ENCODE measurements around the gene MUC2.

MUC2 gene

DNA sequence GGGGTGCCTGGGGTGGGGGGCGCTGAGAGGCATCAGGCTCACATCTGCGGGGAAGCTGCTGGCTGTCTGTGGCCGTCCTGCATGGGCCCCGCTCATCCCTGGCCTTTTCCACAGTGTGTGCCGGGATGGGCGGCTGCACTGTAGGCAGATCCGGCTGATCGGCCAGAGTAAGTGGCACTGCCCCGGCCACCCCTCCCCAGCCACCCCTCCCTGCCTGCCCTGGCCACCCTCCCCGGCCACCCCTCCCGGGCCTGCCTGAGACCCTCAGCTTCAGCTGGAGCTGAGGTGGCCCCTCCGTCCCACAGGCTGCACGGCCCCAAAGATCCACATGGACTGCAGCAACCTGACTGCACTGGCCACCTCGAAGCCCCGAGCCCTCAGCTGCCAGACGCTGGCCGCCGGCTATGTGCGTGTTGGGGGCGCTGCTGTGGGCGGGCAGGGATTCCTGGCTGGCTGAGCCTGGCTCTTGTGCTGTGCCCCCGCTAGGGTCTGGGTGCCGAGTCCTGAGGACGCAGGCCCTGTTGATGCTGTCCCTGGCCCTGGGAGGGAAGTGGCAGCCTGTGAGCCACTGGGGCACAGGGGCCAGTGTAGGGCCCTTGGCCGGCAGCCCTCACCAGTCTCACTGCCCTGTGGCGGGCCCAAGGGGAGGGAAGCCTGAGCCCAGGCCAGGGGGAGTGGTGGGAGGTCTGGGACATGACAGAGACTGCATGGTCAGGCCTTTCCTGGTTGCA is 10.9 kb downstream of the MUC2 start:
- in situ Hi-C loops (cut with MboI; ENCODE audit: low sequenced_read_pairs) = no loop called here

- in situ Hi-C loops (cut with MboI; ENCODE audit: low sequenced_read_pairs) = no loop called here
Observed at GRCh38 chr11:1086171-1087102, 11.8 kb downstream of the MUC2 start.

DNA sequence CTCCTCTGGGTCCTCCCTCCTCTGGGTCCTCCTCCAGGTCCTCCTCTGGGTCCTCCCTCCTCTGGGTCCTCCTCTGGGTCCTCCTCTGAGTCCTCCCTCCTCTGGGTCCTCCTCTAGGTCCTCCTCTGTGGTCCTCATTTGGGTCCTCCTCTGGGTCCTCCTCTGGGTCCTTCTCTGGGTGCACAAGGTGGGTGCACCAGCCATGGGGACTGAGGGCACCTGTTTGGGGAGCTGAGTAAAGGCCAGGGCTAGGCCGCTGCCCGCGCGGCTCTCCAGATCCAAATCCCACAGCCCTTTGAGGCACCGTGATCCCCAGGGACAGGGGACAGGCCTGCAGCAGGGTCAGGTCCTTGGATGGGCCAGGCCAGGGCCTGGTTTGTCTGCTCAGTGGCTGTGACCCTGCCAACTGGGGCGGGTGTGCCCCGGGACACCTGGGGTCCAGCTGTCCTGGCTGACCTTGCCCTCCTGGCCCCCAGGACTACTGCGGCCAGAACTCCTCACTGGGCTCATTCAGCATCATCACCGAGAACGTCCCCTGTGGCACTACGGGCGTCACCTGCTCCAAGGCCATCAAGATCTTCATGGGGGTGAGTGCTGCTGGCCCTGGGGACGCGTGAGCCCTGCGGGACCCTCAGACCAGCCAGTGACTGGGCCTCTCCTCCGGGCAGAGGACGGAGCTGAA is 12.7 kb downstream of the MUC2 start:
- in situ Hi-C loops (cut with MboI; ENCODE audit: low sequenced_read_pairs) = no loop called here

DNA sequence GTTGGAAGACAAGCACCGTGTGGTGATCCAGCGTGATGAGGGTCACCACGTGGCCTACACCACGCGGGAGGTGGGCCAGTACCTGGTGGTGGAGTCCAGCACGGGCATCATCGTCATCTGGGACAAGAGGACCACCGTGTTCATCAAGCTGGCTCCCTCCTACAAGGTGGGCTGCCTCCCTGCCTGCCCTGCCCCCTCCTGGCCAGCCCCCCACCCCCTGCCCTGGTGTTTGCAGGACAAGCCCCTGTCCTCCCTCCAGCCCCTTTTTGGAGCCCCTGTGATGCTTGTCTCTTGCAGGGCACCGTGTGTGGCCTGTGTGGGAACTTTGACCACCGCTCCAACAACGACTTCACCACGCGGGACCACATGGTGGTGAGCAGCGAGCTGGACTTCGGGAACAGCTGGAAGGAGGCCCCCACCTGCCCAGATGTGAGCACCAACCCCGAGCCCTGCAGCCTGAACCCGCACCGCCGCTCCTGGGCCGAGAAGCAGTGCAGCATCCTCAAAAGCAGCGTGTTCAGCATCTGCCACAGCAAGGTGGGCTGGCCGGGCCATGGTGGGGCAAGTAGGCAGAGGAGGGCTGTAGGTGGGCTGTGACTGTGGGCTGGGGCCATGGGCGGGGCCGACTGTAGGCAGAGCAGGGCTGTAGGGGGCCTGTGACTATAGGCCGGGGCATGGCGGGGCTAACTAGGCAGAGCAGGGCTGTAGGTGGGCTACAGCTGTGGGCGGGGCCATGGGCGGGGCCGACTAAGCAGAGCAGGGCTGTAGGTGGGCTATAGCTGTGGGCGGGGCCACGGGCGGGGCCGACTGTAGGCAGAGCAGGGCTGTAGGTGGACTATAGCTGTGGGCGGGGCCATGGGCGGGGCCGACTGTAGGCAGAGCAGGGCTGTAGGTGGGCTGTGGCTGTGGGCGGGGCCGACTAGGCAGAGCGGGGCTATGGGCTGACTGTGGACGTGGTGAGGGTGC is 13.6 kb downstream of the MUC2 start:
- in situ Hi-C loops (cut with MboI; ENCODE audit: low sequenced_read_pairs) = no loop called here

GRCh38 chr11:1088927-1089737 is 14.5 kb downstream of the MUC2 start:
- in situ Hi-C loops (cut with MboI; ENCODE audit: low sequenced_read_pairs) = no loop called here

DNA sequence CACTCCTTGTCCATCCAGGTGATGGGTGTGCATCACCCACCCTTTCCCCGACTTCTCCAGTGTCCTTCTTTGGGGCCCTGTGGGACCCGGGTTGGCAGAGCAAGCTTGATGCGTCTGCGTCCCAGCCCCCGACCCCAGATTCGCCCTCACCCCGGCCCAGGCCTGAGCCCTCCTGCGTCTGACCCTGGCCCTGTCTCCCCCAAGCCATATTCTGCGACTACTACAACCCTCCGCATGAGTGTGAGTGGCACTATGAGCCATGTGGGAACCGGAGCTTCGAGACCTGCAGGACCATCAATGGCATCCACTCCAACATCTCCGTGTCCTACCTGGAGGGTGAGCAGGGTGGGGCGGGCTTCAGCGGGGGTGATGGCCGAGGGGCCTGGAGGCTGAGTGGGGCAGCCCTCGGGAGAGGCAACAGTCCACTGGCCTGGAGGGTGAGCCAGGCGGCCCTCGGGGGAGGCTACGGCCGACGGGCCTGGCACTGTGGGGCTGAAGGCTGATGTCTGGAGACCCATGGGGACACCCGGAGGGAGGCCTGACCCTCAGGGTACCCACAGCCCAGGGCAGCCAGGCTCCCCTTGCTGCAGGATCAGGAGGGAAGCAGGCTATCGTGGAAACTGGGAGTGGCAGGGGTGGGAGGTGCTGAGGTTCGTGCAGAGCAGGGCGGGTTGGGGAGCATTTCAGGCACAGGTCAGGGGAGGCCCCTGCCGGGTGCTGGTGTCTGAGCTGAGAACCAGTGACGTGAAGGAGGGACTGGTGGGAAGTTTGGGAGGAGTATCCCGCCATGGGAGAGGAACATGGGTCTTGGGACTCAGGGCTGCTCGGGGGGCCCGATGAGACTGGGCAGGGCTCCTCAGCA is 15.3 kb downstream of the MUC2 start:
- in situ Hi-C loops (cut with MboI; ENCODE audit: low sequenced_read_pairs) = no loop called here

DNA sequence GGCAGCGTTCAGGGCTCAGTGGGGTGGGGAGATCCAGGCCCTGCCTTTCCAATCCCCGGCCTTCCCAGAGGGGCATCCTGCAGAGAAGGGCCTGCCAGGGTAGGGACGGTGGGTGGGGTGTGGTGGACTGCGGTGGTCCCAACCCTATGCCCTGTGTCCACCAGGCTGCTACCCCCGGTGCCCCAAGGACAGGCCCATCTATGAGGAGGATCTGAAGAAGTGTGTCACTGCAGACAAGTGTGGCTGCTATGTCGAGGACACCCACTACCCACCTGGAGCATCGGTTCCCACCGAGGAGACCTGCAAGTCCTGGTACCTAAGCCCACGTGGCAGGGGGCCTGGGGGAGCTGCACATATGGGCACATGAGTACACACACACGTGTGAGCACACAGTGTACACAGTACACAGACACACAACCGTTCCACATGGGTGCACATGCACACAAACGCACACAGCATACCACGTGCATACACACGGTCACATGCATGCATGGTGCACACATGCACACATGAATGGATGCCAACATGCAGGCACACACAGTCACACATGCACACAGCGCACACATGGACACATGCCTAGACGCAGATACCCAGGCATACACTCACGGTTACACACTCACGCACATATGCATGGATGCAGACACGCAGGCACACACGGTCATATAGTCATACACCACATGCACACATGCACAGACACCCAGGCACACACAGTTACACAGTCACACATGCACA is 16.1 kb downstream of the MUC2 start:
- in situ Hi-C loops (cut with MboI; ENCODE audit: low sequenced_read_pairs) = no loop called here

DNA sequence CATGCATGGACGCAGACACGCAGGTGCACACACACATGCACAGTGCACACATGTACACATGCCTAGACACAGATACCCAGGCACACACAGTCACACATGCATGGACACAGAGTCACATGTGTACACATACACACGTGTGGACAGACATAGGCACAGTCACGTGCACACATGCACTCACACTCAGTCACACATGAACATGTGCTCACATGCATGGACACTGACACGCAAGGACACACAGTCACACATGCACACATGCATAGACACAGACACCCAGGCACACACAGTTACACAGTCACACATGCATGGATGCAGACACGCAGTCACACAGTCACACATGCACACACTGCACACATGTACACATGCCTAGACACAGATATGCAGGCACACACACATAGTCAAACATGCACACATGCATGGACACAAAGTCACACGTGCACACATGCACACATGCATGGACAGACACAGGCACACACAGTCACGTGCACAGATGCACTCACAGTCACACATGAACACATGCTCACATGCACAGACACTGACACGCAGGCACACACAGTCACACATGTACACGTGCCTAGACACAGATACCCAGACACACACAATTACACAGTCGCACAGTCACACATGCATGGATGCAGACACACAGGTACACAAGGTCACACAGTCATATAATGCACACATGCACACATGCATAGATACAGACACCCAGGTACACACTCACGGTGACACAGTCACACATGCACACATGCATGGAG is 16.8 kb downstream of the MUC2 start:
- in situ Hi-C loops (cut with MboI; ENCODE audit: low sequenced_read_pairs) = no loop called here

DNA sequence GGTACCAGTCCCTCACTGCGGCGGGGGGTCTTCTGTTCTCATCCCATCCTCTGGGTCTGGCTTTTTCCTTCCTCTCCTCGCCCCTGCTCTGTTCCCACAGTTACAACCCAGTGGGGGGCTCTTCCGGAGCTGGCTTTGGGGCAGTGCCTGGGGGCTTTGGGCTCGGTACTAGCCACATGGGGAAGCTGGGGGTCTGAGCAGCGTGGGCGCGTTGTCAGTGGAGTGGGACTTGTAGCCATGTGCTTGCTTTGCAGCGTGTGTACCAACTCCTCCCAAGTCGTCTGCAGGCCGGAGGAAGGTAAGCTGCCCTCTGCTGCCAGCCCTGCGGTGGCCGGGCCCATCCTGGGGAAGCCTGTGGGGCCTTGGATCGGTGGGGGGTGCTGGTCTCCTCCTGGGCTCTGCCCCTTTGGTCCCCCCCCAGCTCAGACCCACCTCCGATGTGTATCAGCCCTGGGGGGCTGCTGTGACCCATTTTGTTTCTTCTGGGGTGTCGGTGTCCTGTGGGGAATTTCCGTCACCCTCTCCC is 17.5 kb downstream of the MUC2 start:
- in situ Hi-C loops (cut with MboI; ENCODE audit: low sequenced_read_pairs) = no loop called here

- in situ Hi-C loops (cut with MboI; ENCODE audit: low sequenced_read_pairs) = no loop called here
Observed at GRCh38 chr11:1092919-1093318, 18.2 kb downstream of the MUC2 start.

DNA sequence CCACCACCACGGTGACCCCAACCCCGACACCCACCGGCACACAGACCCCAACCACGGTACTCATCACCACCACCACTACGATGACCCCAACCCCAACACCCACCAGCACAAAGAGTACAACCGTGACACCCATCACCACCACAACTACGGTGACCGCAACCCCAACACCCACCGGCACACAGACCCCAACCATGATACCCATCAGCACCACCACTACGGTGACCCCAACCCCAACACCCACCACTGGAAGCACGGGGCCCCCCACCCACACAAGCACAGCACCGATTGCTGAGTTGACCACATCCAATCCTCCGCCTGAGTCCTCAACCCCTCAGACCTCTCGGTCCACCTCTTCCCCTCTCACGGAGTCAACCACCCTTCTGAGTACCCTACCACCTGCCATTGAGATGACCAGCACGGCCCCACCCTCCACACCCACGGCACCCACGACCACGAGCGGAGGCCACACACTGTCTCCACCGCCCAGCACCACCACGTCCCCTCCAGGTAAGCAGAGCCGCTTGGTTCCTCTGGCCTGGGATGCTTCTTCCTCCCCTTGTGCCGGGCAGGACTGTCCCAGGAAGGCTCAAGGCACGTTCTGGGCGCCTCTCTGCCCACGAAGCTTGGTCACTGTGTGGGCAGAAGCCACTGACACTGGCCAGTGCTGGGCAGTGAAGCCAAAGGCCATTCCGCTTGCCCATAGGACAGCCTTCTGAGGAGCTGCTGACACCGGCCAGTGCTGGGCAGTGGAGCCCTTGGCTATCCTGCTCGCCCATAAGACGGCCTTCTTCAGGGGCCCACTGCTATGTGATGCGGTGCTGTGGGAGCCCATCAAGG is 25.1 kb downstream of the MUC2 start:
- in situ Hi-C loops (cut with MboI; ENCODE audit: low sequenced_read_pairs) = no loop called here

DNA sequence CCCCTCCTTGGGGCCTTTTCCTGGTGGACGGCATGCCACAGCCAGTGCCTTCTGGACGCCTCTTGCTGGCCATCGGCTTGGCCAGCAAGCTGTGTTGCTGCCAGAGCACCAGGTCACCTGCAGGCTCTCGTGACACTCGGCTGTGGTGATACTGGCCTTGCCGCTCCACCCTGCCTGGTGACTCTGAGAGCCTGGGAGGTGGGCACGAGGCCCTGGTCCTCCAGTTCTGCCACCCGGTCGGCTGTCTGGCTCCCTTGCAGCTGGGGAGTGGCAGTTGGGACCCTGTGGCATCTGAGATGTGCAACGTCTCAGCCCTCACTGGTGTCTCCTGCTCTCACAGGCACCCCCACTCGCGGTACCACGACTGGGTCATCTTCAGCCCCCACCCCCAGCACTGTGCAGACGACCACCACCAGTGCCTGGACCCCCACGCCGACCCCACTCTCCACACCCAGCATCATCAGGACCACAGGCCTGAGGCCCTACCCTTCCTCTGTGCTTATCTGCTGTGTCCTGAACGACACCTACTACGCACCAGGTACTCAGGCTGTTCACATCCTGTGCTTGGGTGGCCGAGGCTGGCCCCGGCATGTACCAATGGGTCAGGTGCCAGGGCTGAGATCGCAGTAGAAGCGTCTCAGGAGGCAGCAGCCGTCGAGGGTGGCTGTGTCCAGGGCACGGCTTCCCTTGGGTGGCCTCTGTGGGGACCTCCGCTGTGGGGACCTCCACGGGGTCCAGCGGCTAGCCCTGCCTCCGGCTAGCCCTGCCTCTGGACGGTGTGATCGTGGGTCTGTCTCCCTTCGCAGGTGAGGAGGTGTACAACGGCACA is 26.0 kb downstream of the MUC2 start:
- in situ Hi-C loops (cut with MboI; ENCODE audit: low sequenced_read_pairs) = no loop called here

DNA sequence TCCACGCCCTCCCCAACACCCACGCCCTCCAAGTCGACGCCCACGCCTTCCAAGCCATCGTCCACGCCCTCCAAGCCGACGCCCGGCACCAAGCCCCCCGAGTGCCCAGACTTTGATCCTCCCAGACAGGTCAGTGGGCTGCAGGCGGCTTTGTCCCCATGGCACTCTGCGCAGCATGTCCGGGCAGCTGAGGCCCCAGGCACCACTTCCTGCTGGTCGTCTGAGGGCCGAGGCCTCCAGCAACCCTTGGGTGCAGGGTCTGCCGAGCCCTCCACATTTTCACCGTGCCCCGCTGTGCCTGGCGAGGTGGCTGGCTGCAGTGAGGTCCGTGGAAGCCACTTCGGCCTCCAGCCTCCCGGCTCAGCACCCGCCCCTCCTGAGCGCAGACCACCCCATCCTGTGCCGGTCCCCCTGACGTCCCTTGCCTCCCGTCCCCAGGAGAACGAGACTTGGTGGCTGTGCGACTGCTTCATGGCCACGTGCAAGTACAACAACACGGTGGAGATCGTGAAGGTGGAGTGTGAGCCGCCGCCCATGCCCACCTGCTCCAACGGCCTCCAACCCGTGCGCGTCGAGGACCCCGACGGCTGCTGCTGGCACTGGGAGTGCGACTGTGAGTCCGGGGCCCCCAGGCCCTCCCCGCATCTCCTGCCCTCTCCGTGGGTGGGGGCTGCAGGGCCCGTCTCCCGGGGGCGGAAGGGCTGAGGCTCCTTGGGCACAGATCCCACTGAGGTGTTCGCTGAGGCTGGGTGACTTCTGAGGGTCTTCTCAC is 26.8 kb downstream of the MUC2 start:
- in situ Hi-C loops (cut with MboI; ENCODE audit: low sequenced_read_pairs) = no loop called here

GRCh38 chr11:1102221-1102971 is 27.7 kb downstream of the MUC2 start:
- in situ Hi-C loops (cut with MboI; ENCODE audit: low sequenced_read_pairs) = no loop called here

Data from HL-60/S4 treated with phorbol 12-myristate 13-acetate at 8.2 ng/mL for 4 days and 3 days (cell line).